ENCODE results near the gene SETBP1.

DNA sequence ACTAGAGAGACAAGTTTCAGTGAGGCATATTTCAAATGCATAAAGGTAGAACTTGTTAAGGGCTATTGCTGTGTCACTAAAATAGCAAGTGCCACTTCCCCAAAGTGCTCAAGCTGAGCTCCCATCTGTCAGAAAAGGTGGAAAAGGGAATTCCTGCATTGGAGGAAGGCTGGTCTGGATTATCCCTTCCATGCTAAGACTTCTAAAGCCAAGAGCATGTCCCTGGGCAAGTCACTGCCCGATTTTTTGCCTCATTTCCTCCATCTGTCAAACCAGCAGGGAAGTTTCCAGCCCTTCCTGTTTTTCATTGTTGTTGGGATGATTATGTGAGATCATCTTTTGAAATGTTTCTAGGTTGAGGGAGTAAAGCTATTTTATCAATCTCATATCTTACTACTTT is 175.5 kb downstream of the SETBP1 start:
- TF ChIP-seq, protein P1, sequence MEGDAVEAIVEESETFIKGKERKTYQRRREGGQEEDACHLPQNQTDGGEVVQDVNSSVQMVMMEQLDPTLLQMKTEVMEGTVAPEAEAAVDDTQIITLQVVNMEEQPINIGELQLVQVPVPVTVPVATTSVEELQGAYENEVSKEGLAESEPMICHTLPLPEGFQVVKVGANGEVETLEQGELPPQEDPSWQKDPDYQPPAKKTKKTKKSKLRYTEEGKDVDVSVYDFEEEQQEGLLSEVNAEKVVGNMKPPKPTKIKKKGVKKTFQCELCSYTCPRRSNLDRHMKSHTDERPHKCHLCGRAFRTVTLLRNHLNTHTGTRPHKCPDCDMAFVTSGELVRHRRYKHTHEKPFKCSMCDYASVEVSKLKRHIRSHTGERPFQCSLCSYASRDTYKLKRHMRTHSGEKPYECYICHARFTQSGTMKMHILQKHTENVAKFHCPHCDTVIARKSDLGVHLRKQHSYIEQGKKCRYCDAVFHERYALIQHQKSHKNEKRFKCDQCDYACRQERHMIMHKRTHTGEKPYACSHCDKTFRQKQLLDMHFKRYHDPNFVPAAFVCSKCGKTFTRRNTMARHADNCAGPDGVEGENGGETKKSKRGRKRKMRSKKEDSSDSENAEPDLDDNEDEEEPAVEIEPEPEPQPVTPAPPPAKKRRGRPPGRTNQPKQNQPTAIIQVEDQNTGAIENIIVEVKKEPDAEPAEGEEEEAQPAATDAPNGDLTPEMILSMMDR (IDR thresholded peaks at IDR 0.05), result no peak
- no peak for TF ChIP-seq POLR2A (IDR thresholded peaks at IDR 0.05)
